MM.1S (cell line): Measurements from ENCODE around the gene TCP11.

Source experiments
- DNase-seq: peaks from one replicate; pipeline ENCODE4 v3.0.0-alpha.2; 2015
- H2AFZ ChIP-seq: fragments of 300-600 bp; sonication (generic); 2 replicates; pipeline ENCODE4 v1.6.0; 2016; ENCODE audit warnings: antibody characterized with exemption, low read length
- H3F3A ChIP-seq: fragments of 300-600 bp; sonication (generic); 2 replicates; pipeline ENCODE4 v1.6.1; 2016; ENCODE audit warnings: mild to moderate bottlenecking, antibody characterized with exemption, low read length, moderate library complexity, mixed read lengths; ENCODE audit not compliant: insufficient read depth
- H3K27ac ChIP-seq: fragments of 300-600 bp; sonication (generic); 2 replicates; pipeline ENCODE4 v1.5.1; 2016; ENCODE audit warnings: mild to moderate bottlenecking, low read length
- H3K27me3 ChIP-seq: fragments of 300-600 bp; sonication (generic); replicated peaks from 2 replicates; pipeline ENCODE4 v1.6.0; 2016; ENCODE audit warnings: low read length; ENCODE audit not compliant: insufficient read depth
- H3K36me3 ChIP-seq: fragments of 300-600 bp; sonication (generic); replicated peaks from 2 replicates; pipeline ENCODE4 v1.6.1; 2016; ENCODE audit warnings: mild to moderate bottlenecking, low read length, mixed read lengths; ENCODE audit not compliant: insufficient read depth
- H3K4me1 ChIP-seq: fragments of 300-600 bp; sonication (generic); 2 replicates; pipeline ENCODE4 v1.6.1; 2016; ENCODE audit warnings: low read length, mixed read lengths
- H3K4me2 ChIP-seq: fragments of 300-600 bp; sonication (generic); 2 replicates; pipeline ENCODE4 v1.6.0; 2016; ENCODE audit warnings: low read depth, low read length
- H3K4me3 ChIP-seq: fragments of 300-600 bp; sonication (generic); 2 replicates; pipeline ENCODE4 v1.5.1; 2016; ENCODE audit warnings: low read length, mixed read lengths
- H3K79me2 ChIP-seq: fragments of 300-600 bp; sonication (generic); 2 replicates; pipeline ENCODE4 v1.6.1; 2016; ENCODE audit warnings: mixed run types, low read length, mixed read lengths
- H3K9ac ChIP-seq: fragments of 300-600 bp; sonication (generic); 2 replicates; pipeline ENCODE4 v1.6.1; 2016; ENCODE audit warnings: low read length, mixed read lengths
- H3K9me2 ChIP-seq: fragments of 300-600 bp; sonication (generic); replicated peaks from 2 replicates; pipeline ENCODE4 v1.6.1; 2016; ENCODE audit warnings: mild to moderate bottlenecking, low read length, mixed read lengths; ENCODE audit not compliant: insufficient read depth
- H3K9me3 ChIP-seq: fragments of 300-600 bp; sonication (generic); replicated peaks from 2 replicates; pipeline ENCODE4 v1.6.1; 2016; ENCODE audit warnings: mild to moderate bottlenecking, low read length, mixed read lengths; ENCODE audit not compliant: insufficient read depth
- H4K20me1 ChIP-seq: fragments of 300-600 bp; sonication (generic); 2 replicates; pipeline ENCODE4 v1.6.1; 2016; ENCODE audit warnings: mild to moderate bottlenecking, low read length, moderate library complexity, mixed read lengths; ENCODE audit not compliant: insufficient read depth
- CTCF ChIP-seq: fragments of 300-600 bp; sonication (generic); IDR thresholded peaks from 2 replicates; pipeline ENCODE4 v1.5.1; 2016; ENCODE audit warnings: antibody characterized with exemption, low read length, mixed read lengths
- EZH2 ChIP-seq: fragments of 300-600 bp; sonication (generic); optimal IDR thresholded peaks from 2 replicates; pipeline ENCODE3; 2017; ENCODE audit warnings: low read depth, mild to moderate bottlenecking, antibody characterized with exemption, low read length, mixed read lengths
- EZH2phosphoT487 ChIP-seq: fragments of 300-600 bp; sonication (generic); IDR thresholded peaks from 2 replicates; pipeline ENCODE4 v1.6.1; 2018; ENCODE audit warnings: antibody characterized with exemption, low read length

Gene TCP11

DNA sequence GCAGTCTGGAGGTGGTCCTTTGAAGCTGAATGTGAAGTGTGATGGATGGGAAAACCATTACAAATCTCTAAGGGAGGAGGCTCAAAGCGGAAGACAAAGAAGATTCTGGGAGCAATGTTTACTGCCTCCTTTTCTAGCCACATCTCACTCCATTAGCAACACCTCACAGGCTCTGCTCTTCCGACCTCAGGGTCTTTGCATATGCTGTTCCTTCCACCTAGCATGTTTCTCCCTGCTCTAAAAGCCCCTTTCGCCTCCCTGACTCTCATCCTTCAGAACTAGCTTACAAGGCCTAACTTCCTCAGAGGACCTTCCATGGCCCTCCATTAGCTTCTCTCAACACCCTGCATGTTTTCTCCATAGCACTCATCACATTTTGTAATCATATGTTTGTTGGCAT lies 4.6 kb upstream of the TCP11 start:
- H3K9me2 ChIP-seq: no peaks in the 10 kb centered on the region
- no peaks in the 10 kb centered on the region for H4K20me1 ChIP-seq
- no peaks in the 10 kb centered on the region for H3F3A ChIP-seq
- no peak overlapping the region for H3K4me3 ChIP-seq
- no peak overlapping the region for H3K9ac ChIP-seq
- DNase-seq: no peak
- no peaks in the 10 kb centered on the region for H3K4me1 ChIP-seq
- no peaks in the 10 kb centered on the region for H3K79me2 ChIP-seq
- no peaks in the 10 kb centered on the region for H3K27me3 ChIP-seq
- H2AFZ ChIP-seq: no peak overlapping the region
- no peaks in the 10 kb centered on the region for H3K9me3 ChIP-seq
- H3K36me3 ChIP-seq: no peaks in the 10 kb centered on the region
- no peak overlapping the region for H3K4me2 ChIP-seq
- no peak overlapping the region for H3K27ac ChIP-seq
- TF ChIP-seq EZH2phosphoT487 (no peak), CTCF (no peak), EZH2 (no peak)

DNA sequence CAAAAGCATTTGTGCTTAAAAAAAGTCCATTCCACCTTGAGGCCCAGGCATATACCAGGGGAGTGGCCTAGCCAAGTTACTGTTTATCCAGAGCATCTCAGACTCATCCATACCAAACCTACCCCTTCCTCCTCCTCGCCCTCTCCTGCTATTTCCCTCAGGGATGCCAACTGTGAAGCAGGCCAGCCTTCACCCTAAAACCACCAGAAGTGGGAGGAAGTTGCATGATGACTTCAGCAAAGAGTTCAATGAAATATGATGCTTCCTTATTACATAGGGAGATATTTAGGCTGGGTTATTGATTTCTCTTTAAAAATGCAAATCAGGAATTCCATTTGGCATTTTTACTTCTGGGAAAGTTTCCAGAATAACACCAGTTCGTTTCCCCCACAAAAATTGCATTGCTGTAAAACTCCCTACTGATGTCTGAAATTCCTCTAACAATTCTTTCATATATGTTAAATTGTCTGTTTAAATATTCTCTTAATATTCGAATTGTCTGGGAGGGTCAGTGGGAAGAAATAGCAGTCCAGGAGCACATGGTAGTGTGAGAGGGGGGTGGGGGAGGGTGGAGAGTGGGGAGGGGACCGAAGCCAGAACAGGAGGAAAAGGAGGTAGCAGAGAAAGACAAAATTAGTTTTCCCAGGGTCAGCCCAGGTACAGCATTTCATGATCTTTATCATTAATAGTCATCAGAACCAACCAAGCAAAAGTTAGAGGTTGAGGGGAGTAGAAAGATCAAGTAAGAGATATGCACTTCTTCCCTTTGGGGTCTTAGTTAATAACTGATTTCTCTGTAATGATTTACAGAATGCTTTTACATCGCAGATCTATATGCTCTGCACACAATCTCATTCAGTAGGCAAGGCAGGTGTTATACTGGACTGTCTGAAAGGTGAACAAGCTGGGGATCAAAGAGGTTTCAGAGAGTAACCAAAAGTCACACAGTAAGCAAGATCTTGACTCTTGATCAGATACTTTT lies 1.7 kb upstream of the TCP11 start:
- Histone ChIP-seq H3K9me2 (no peaks in the 10 kb centered on the region), H3K4me2 (no peak overlapping the region), H4K20me1 (no peaks in the 10 kb centered on the region), H3K4me3 (no peak overlapping the region), H2AFZ (no peak overlapping the region), H3K79me2 (no peaks in the 10 kb centered on the region), H3K4me1 (no peaks in the 10 kb centered on the region), H3K27me3 (0 out of 2 replicates have a peak, but pooled peaks cover 2% of the 10 kb centered on the region), H3K9me3 (no peaks in the 10 kb centered on the region), H3K36me3 (no peaks in the 10 kb centered on the region), H3F3A (no peaks in the 10 kb centered on the region), H3K27ac (no peak overlapping the region), H3K9ac (no peak overlapping the region)
- no peak for DNase-seq
- no peak for TF ChIP-seq EZH2
- TF ChIP-seq EZH2phosphoT487: no peak
- no peak for TF ChIP-seq CTCF

DNA sequence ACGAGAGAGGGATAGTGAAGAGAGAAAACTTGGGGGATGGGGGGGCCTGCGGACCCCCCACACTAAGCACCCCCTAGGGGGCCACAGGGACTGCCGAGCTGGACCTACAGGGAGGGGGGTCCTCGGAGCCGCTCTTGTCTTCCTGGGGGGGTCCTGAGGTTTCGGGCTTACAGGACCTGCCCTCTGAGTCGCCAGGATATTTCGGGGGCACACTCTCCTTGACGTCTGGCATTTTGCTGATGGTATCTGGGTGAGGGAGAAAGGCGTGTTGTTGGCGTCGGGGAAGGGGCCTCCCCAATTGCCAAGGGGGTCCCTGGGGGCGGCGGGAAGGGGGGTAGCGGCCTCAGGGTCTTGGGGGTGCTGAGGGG lies 516 bp downstream of the TCP11 start:
- Histone ChIP-seq H4K20me1 (no peaks in the 10 kb centered on the region), H3K36me3 (no peaks in the 10 kb centered on the region), H3F3A (no peaks in the 10 kb centered on the region), H3K79me2 (no peaks in the 10 kb centered on the region), H3K27me3 (0 out of 2 replicates have a peak, but pooled peaks cover 2% of the 10 kb centered on the region), H3K9me2 (no peaks in the 10 kb centered on the region), H3K27ac (no peak overlapping the region), H3K4me1 (no peaks in the 10 kb centered on the region), H3K4me3 (no peak overlapping the region), H3K9ac (no peak overlapping the region), H3K9me3 (no peaks in the 10 kb centered on the region), H3K4me2 (no peak overlapping the region), H2AFZ (no peak overlapping the region)
- no peak for DNase-seq
- TF ChIP-seq EZH2phosphoT487 (no peak), CTCF (no peak), EZH2 (no peak)
